Hepatocyte (in vitro differentiated cells): ENCODE data around the gene NHS.

ENCODE experiments used
- CTCF ChIP-seq: fragments of 200-600 bp; sonication (generic); IDR thresholded peaks from 2 replicates; pipeline ENCODE4 v1.5.1; 2016; ENCODE audit warnings: antibody characterized with exemption, mild to moderate bottlenecking; ENCODE audit not compliant: poor library complexity
- EZH2 ChIP-seq: fragments of 200-600 bp; sonication (generic); IDR thresholded peaks from 2 replicates; pipeline ENCODE4 v1.6.1; 2016; ENCODE audit warnings: antibody characterized with exemption, mild to moderate bottlenecking, borderline replicate concordance
- EZH2phosphoT487 ChIP-seq: fragments of 200-600 bp; sonication (generic); IDR thresholded peaks from one replicate; pipeline ENCODE4 v1.6.1; 2018; ENCODE audit warnings: antibody characterized with exemption, mild to moderate bottlenecking, low read depth, moderate library complexity; ENCODE audit not compliant: unreplicated experiment, severe bottlenecking

- no peak for TF ChIP-seq CTCF
- TF ChIP-seq EZH2 = no peak
- TF ChIP-seq EZH2phosphoT487 = no peak
These were observed 220.5 kb downstream of the NHS start for GRCh38 chrX:17595456-17596035.
